ENCODE results near the gene KIRREL1.

- TF ChIP-seq CTCF (conservative IDR thresholded peaks at IDR 0.05) (no peak), EZH2 (IDR thresholded peaks at IDR 0.05; ENCODE audit: low read depth) (no peak)
Measured at GRCh38 chr1:158094571-158094970, 101.1 kb downstream of the KIRREL1 start.

Data from PC-9 (cell line).